CD14-positive monocyte (primary cell): Measurements from ENCODE around the gene SLIT3. TPM values are rescaled to one million over a fixed set of nuclear protein-coding genes. Genes with fewer than 3 reads are reported as not detected.

Experiments used
- DNase-seq, 3 donors: peaks; one replicate each; pipeline ENCODE4 v3.0.0-alpha.2; 2011 to 2022
- H2AFZ ChIP-seq: 2 replicates; pipeline ENCODE4 v1.6.0; 2012; ENCODE audit warnings: mild to moderate bottlenecking, low read depth, low read length, inconsistent platforms; ENCODE audit not compliant: insufficient read depth, poor library complexity, severe bottlenecking
- H3K27ac ChIP-seq, 2 donors: 1 replicate in 1 of 2; 2 replicates in 1 of 2; pipeline ENCODE4 v1.5.1; 2012 to 2013; ENCODE audit warnings: low read length in 2 of 2, control low read depth in 1 of 2, inconsistent platforms in 1 of 2, low read depth in 1 of 2, mild to moderate bottlenecking in 1 of 2
- H3K27me3 ChIP-seq, 2 donors: one replicate each; pipeline versions ENCODE4 v1.6.0 to v1.6.1; 2011 to 2013; ENCODE audit warnings: low read length in 2 of 2; ENCODE audit not compliant: control insufficient read depth in 2 of 2, insufficient read depth in 2 of 2
- H3K36me3 ChIP-seq, 2 donors: replicated peaks in 1 of 2; 1 replicate in 1 of 2; 2 replicates in 1 of 2; pipeline versions ENCODE4 v1.5.1 to v1.6.1; 2012 to 2013; ENCODE audit warnings: low read length in 2 of 2, control low read depth in 1 of 2, inconsistent platforms in 1 of 2, mild to moderate bottlenecking in 1 of 2; ENCODE audit not compliant: insufficient read depth in 2 of 2, control insufficient read depth in 1 of 2
- H3K4me1 ChIP-seq, 2 donors: 1 replicate in 1 of 2; 2 replicates in 1 of 2; pipeline versions ENCODE4 v1.5.1 to v1.6.1; 2012 to 2013; ENCODE audit warnings: low read length in 2 of 2, control low read depth in 1 of 2, inconsistent platforms in 1 of 2, mild to moderate bottlenecking in 1 of 2, moderate library complexity in 1 of 2; ENCODE audit not compliant: insufficient read depth in 2 of 2, control insufficient read depth in 1 of 2
- H3K4me2 ChIP-seq: replicated peaks from 2 replicates; pipeline ENCODE3; 2012; ENCODE audit warnings: low read length, moderate library complexity, mild to moderate bottlenecking; ENCODE audit not compliant: poor library complexity, severe bottlenecking; ENCODE audit errors: extremely low read depth
- H3K4me3 ChIP-seq, 3 experiments: fragments of 200-600 bp in 1 of 3; sonication (generic) in 1 of 3; replicated peaks in 1 of 3; 1 replicate in 2 of 3; 2 replicates in 1 of 3; pipeline ENCODE4 v1.5.1; 2011 to 2013; ENCODE audit warnings: low read length in 3 of 3, mild to moderate bottlenecking in 3 of 3, control low read depth in 2 of 3, low read depth in 2 of 3, inconsistent platforms in 1 of 3, moderate library complexity in 1 of 3
- H3K79me2 ChIP-seq: 2 replicates; pipeline ENCODE4 v1.6.0; 2012; ENCODE audit warnings: mild to moderate bottlenecking, control low read depth, inconsistent platforms, low read length, moderate library complexity; ENCODE audit not compliant: insufficient read depth
- H3K9ac ChIP-seq: 2 replicates; pipeline ENCODE4 v1.6.0; 2017; ENCODE audit warnings: low read length, mild to moderate bottlenecking; ENCODE audit not compliant: insufficient read depth, poor library complexity, severe bottlenecking
- H3K9me3 ChIP-seq, 2 donors: replicated peaks in 1 of 2; 1 replicate in 1 of 2; 2 replicates in 1 of 2; pipeline versions ENCODE4 v1.5.1 to v1.6.1; 2012 to 2013; ENCODE audit warnings: low read length in 2 of 2, control low read depth in 1 of 2; ENCODE audit not compliant: control insufficient read depth in 1 of 2, insufficient read depth in 1 of 2
- H4K20me1 ChIP-seq: 2 replicates; pipeline ENCODE4 v1.6.0; 2012; ENCODE audit warnings: mild to moderate bottlenecking, low read length, control low read depth, moderate library complexity; ENCODE audit not compliant: insufficient read depth
- H3K27ac Mint-ChIP-seq, 7 donors: one replicate each; pipeline ENCODE4 v1.8.0; 2020; ENCODE audit warnings: mild to moderate bottlenecking in 7 of 7, mixed read lengths in 7 of 7, moderate library complexity in 6 of 7, inconsistent platforms in 2 of 7
- H3K27me3 Mint-ChIP-seq, 3 donors: one replicate each; pipeline ENCODE4 v1.8.0; 2021 to 2022; ENCODE audit warnings: low read depth in 3 of 3, mild to moderate bottlenecking in 3 of 3, mixed read lengths in 3 of 3, moderate library complexity in 3 of 3, inconsistent platforms in 1 of 3
- H3K36me3 Mint-ChIP-seq, 2 donors: one replicate each; pipeline ENCODE4 v1.8.0; 2020; ENCODE audit warnings: mixed read lengths in 2 of 2, inconsistent platforms in 1 of 2, mild to moderate bottlenecking in 1 of 2
- H3K4me1 Mint-ChIP-seq: one replicate; pipeline ENCODE4 v1.8.0; 2020; ENCODE audit warnings: mild to moderate bottlenecking, mixed read lengths
- H3K4me3 Mint-ChIP-seq, 2 donors: one replicate each; pipeline ENCODE4 v1.8.0; 2020; ENCODE audit warnings: mild to moderate bottlenecking in 2 of 2, mixed read lengths in 2 of 2, moderate library complexity in 1 of 2
- H3K9me3 Mint-ChIP-seq, 7 donors: one replicate each; pipeline ENCODE4 v1.8.0; 2020 to 2022; ENCODE audit warnings: mixed read lengths in 7 of 7, mild to moderate bottlenecking in 6 of 7, moderate library complexity in 6 of 7, inconsistent platforms in 2 of 7
- CTCF ChIP-seq: fragments of 200-600 bp; IDR thresholded peaks from one replicate; pipeline ENCODE4 v1.8.0; 2022; ENCODE audit warnings: antibody characterized with exemption, mild to moderate bottlenecking
- WGBS: methylation state at CpG from one replicate; pipeline ENCODE4 v1.1.5; 2013; ENCODE audit warnings: missing lambda C conversion rate; ENCODE audit not compliant: insufficient coverage; 5-methylcytosine and 5-hydroxymethylcytosine counted together
- intact Hi-C, 2 donors: fragments of 100-400 bp; cut with micrococcal nuclease; formaldehyde crosslinking; loops; one replicate each; pipeline versions ENCODE4 v1.15.0 to v1.15.1; 2023
- polyA plus RNA-seq, 3 donors: library from polyadenylated mRNA; depleted of rRNA in 1 of 3; unstranded in 2 of 3; stranded (reverse) in 1 of 3; fragments of 300-500 nt in 2 of 3; fragments of >200 nt in 1 of 3; fragmentation: Illumina TruSeq in 2 of 3; gene quantifications; 1 replicate in 2 of 3; 2 replicates in 1 of 3; pipeline ENCODE4 v1.2.3, GENCODE V29; 2012 to 2021

Gene SLIT3
- polyA plus RNA-seq, 3 donors = not detected

DNA sequence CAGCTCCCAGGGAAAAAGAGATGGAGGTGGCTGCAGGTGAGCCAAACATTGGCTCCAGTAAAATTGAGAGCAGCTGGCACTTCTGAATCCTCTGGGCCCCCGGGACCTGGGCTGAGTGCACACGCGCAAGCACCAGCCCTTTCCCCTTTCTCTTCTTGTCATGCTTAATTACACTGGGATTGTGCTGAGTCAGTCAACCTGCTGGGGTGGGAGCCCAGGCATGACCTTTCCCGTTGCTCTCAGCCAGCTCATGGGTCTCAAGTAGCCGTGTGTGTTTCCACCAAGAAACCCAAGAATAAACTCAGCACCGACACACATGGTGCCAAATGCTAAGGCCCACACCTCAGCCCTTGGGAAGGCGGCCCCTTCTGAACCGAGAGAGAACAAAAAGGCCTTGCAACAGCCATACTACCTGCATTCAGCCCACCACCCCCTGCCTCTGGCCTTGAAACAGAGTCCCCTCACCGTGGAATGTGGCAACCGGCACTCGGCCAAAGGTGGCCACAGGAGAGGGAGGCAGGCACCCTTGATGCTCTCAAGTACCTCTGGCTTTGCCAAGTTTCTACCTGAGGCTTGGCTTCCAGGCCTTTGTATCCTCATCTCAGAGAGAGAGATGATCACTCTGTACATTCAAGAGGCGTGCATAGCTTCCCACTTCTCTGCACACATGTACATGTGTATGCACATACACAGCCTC, 28.1 kb downstream of the SLIT3 start:
- no peak overlapping the region for H3K4me2 ChIP-seq
- no peak overlapping the region for H3K9ac ChIP-seq
- H3K27me3 ChIP-seq = no peaks in the 10 kb centered on the region
- no peak overlapping the region for H2AFZ ChIP-seq
- no peak overlapping the region for H3K27ac ChIP-seq
- WGBS = 89% methylated on average over 12 of the region's 12 CpGs
- H3K9me3 ChIP-seq = no peaks in the 10 kb centered on the region
- Mint-ChIP-seq H3K4me3 (no peak overlapping the region), H3K27me3 (peaks cover 0 to 7% (median 6%) of the 10 kb centered on the region in 3 donors), H3K9me3 (peaks cover 0 to 2% (median 0%) of the 10 kb centered on the region in 7 donors), H3K4me1 (no peaks in the 10 kb centered on the region), H3K27ac (no peak overlapping the region), H3K36me3 (no peaks in the 10 kb centered on the region)
- no peaks in the 10 kb centered on the region for H4K20me1 ChIP-seq
- DNase-seq = no peak
- intact Hi-C loops = no loop called here
- no peak for TF ChIP-seq CTCF
- no peaks in the 10 kb centered on the region for H3K4me1 ChIP-seq
- no peak overlapping the region for H3K4me3 ChIP-seq
- H3K79me2 ChIP-seq = no peaks in the 10 kb centered on the region
- H3K36me3 ChIP-seq = no peaks in the 10 kb centered on the region

DNA sequence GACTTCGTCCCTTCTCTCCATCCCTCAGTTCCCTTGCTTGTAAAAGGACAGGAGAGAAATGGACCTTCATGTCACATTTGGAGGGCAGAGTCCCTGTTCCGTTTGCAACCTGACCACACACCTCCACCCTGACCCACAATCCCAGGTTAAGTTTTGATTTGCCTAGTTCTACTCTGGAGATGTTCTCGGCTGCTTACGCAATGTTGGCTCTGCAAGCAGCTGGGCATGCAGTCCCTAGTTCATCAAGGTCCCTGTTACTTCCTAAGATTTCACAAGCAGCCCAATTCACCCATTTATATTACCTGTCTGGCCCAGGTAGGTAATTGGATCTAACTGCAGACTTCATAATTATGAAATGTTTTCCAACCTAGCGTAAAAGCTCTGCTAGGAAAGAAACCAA, 28.8 kb downstream of the SLIT3 start:
- DNase-seq = no peak
- Histone ChIP-seq H3K4me3 (no peak overlapping the region), H3K9me3 (no peaks in the 10 kb centered on the region), H3K9ac (no peak overlapping the region), H3K36me3 (no peaks in the 10 kb centered on the region), H3K4me2 (no peak overlapping the region), H3K27ac (no peak overlapping the region), H3K79me2 (no peaks in the 10 kb centered on the region), H2AFZ (no peak overlapping the region), H3K27me3 (no peaks in the 10 kb centered on the region), H4K20me1 (no peaks in the 10 kb centered on the region), H3K4me1 (no peaks in the 10 kb centered on the region)
- intact Hi-C loops = no loop called here
- WGBS = 100% methylated on average over 1 of the region's 5 CpGs
- Mint-ChIP-seq H3K9me3 (peaks cover 0 to 2% (median 0%) of the 10 kb centered on the region in 7 donors), H3K27ac (no peak overlapping the region), H3K27me3 (peaks cover 0 to 7% (median 5%) of the 10 kb centered on the region in 3 donors), H3K4me3 (no peak overlapping the region), H3K36me3 (no peaks in the 10 kb centered on the region), H3K4me1 (no peaks in the 10 kb centered on the region)
- TF ChIP-seq CTCF = no peak
